HEK293T (cell line): Measurements from ENCODE around the gene BAG3.

Source experiments
- ARNT ChIP-seq: fragments of 450-650 bp; IDR thresholded peaks from 2 replicates; pipeline ENCODE4 v1.6.1; 2017; ENCODE audit warnings: mild to moderate bottlenecking
- BHLHE40 ChIP-seq: fragments of 450-650 bp; IDR thresholded peaks from 2 replicates; pipeline ENCODE4 v1.6.1; 2016; ENCODE audit warnings: mild to moderate bottlenecking, moderate library complexity, borderline replicate concordance
- CTBP1 ChIP-seq: fragments of 450-650 bp; IDR thresholded peaks from 2 replicates; pipeline ENCODE4 v1.6.1; 2016; ENCODE audit warnings: borderline replicate concordance
- FOXA1 ChIP-seq: fragments of 450-650 bp; IDR thresholded peaks from 2 replicates; pipeline ENCODE4 v1.6.1; 2016; ENCODE audit warnings: mild to moderate bottlenecking
- FOXK2 ChIP-seq: fragments of 450-650 bp; IDR thresholded peaks from 2 replicates; pipeline ENCODE4 v1.6.1; 2016; ENCODE audit warnings: mild to moderate bottlenecking
- FOXM1 ChIP-seq: fragments of 450-650 bp; IDR thresholded peaks from 2 replicates; pipeline ENCODE4 v1.6.1; 2017; ENCODE audit warnings: mild to moderate bottlenecking, borderline replicate concordance
- HDGF ChIP-seq: fragments of 450-650 bp; IDR thresholded peaks from 2 replicates; pipeline ENCODE4 v1.6.1; 2017; ENCODE audit warnings: antibody characterized with exemption, borderline replicate concordance
- L3MBTL2 ChIP-seq: fragments of 450-650 bp; conservative IDR thresholded peaks from 2 replicates; pipeline ENCODE4 v1.6.1; 2016; ENCODE audit warnings: mild to moderate bottlenecking
- LEF1 ChIP-seq: fragments of 450-650 bp; IDR thresholded peaks from 2 replicates; pipeline ENCODE4 v1.6.1; 2017; ENCODE audit warnings: mild to moderate bottlenecking, borderline replicate concordance
- NFRKB ChIP-seq: fragments of 450-650 bp; IDR thresholded peaks from 2 replicates; pipeline ENCODE4 v1.6.1; 2016; ENCODE audit warnings: mild to moderate bottlenecking, moderate library complexity
- SP1 ChIP-seq: fragments of 450-650 bp; IDR thresholded peaks from 2 replicates; pipeline ENCODE4 v1.6.1; 2017
- SUZ12 ChIP-seq: fragments of 450-650 bp; IDR thresholded peaks from 2 replicates; pipeline ENCODE4 v1.6.1; 2016; ENCODE audit warnings: mild to moderate bottlenecking
- TARDBP ChIP-seq: fragments of 450-650 bp; IDR thresholded peaks from 2 replicates; pipeline ENCODE4 v1.6.1; 2016

DNA sequence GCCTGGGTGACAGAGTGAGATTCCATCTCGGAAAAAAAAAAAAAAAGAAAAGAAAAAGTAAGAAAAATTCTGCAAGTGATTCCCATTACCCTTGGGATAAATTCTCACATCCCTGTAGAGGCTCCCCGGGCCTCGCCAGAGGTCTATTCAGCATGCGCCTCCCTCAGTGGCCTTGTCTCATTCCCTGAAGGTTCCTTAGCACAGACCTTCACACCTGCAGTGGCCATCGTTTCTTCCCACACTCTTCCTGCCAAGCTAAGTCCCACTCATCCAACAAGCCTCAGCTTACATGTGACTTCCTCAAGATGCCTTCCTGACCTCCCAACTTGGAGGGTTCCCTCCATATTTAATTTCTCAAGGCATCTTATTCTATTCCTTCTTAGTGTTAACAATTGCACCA is 20.9 kb upstream of the BAG3 start:
- TF ChIP-seq SP1 (no peak), NFRKB (no peak), L3MBTL2 (no peak), TARDBP (no peak), FOXK2 (no peak), HDGF (no peak), FOXA1 (no peak), FOXM1 (no peak), ARNT (no peak), BHLHE40 (no peak), LEF1 (no peak), CTBP1 (no peak), SUZ12 (no peak)
